Neural crest cell (in vitro differentiated cells): ENCODE measurements around the gene ITGA6. TPM values are rescaled to one million over a fixed set of nuclear protein-coding genes. Genes with fewer than 3 reads are reported as not detected.

Source experiments
- DNase-seq: peaks from one replicate; pipeline ENCODE4 v3.0.0; 2021; ENCODE audit warnings: low read depth, mixed read lengths, low spot score
- H3K27ac Mint-ChIP-seq: one replicate; pipeline ENCODE4 v1.8.0; 2021; ENCODE audit warnings: mild to moderate bottlenecking, mixed read lengths; ENCODE audit not compliant: unreplicated experiment
- H3K27me3 Mint-ChIP-seq: 2 replicates; pipeline ENCODE4 v1.8.0; 2021; ENCODE audit warnings: low read depth, mild to moderate bottlenecking, mixed read lengths
- H3K36me3 Mint-ChIP-seq: 2 replicates; pipeline ENCODE4 v1.8.0; 2021; ENCODE audit warnings: low read depth, mild to moderate bottlenecking, mixed read lengths
- H3K4me1 Mint-ChIP-seq: 2 replicates; pipeline ENCODE4 v1.8.0; 2021; ENCODE audit warnings: mixed read lengths
- H3K4me3 Mint-ChIP-seq: one replicate; pipeline ENCODE4 v1.8.0; 2021; ENCODE audit warnings: mild to moderate bottlenecking, mixed read lengths
- H3K9me3 Mint-ChIP-seq: 2 replicates; pipeline ENCODE4 v1.8.0; 2021; ENCODE audit warnings: mixed read lengths
- CTCF ChIP-seq: fragments of 200-600 bp; sonication (generic); conservative IDR thresholded peaks from 2 replicates; pipeline ENCODE4 v1.5.0; 2021; ENCODE audit warnings: antibody characterized with exemption, mild to moderate bottlenecking
- total RNA-seq: library from RNA; stranded (reverse); gene quantifications from 2 replicates; pipeline ENCODE4 v1.2.1, GENCODE V29; 2021

Gene ITGA6
- total RNA-seq, 1 donor from 2014 or later, result 37.7 TPM

DNA sequence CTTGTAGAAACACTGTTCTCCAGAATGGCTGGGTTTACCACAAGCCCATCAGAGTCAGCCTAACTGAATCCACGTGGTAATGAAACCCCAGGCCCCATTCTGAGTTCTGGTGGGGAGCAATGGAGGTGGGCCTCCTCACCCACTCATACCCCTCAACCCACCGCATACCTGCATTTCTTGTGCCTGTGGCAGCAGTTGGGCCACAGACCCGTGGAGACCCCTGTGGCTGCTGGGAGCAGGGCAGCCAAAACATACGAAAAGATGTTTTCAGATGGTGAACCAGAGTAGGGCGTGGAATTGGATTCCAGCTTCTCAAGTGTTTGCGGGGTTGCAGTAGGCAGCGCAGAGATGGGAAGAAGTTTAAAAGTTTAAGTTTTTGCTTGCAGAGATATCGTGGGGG, 51.0 kb downstream of the ITGA6 start:
- Mint-ChIP-seq H3K27ac (no peak overlapping the region), H3K36me3 (peaks cover 13% of the 10 kb centered on the region), H3K27me3 (peaks cover 3% of the 10 kb centered on the region), H3K9me3 (no peaks in the 10 kb centered on the region), H3K4me3 (no peak overlapping the region), H3K4me1 (peaks cover 50% of the 10 kb centered on the region)
- no peak for DNase-seq
- no peak for TF ChIP-seq CTCF

DNA sequence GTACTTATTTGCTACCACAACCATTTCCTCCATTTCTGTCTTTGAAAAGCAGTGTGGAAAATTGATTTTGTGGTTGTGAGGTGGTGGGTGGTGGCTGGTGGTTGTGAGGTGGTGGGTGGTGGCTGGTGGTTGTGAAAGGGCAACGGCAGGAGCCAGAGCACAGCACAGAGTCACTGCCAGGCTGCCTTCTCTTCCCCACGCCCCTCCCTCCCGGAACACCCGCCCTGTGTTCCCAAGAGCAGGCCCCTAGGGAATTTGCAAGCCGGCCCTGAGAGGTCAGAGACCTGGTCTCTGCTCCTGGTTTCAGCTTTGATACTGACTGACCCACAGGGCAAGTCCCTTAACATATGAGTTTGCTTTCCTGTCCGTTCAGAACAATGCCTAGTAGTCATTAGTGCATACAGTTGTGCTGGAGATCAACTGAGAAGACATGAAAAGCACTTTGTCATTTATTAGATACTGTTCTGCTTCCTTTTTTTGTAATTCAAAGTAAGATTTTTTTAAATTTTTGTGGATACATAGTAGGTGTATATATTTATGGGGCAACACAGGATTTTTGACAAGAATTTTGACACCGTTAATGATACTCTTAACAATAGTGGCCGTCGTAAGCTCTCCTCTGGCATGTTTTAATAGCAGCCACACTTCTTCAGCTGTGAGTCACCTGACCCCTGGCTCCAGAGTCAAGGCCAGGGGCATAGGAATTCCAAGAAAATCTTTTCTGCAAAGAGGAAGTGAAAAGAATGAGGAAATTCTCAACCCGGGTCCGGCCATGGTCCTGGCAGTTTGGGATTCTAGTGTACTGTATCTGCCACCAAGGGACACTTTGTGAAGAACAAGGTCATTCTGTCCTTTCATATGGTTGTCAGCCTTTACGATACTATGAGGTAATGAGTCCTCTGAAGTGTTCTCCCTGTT, 53.2 kb downstream of the ITGA6 start:
- no peak for TF ChIP-seq CTCF
- Mint-ChIP-seq H3K27ac (peak overlapping the region; percentile 96), H3K4me3 (peak overlapping the region; percentile 62)

DNA sequence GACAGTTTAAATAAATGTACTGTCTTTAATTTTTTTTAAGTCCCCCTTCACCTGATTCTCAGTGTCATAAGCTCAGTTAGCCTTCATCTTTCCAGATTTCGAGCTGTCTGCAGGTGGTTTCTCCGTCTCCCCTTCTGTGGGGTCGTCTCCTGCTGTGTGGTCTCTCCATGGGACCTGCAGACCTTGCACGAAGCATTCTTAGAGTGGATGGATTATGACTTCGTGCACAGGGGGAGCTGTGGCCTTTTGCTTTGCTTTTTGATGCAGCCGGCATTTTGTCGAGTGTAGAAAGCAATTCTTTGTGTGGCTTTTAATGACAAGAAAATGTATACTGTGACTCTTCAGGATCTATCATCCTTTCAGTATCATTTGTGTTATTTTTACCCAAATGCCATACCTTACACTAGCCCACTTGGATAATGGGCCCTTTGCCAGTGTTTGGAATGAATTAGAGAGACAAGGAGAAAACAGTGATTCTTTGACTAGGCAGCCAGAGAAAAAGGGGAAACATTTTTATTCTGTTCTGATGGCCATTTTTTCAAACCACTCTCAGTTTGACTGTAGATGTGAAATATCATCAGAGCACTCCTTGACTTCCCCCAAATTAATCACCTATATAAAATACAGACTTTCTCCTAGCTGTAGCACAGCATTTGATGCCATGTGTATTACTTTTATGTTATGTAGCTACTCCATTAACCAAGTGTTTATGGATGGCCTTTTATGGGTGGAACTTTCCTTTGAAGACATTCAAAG, 54.3 kb downstream of the ITGA6 start:
- Mint-ChIP-seq H3K27me3 (peaks cover 3% of the 10 kb centered on the region), H3K4me3 (peak overlapping the region; percentile 36), H3K27ac (peak overlapping the region; percentile 89), H3K9me3 (no peaks in the 10 kb centered on the region), H3K36me3 (peaks cover 12% of the 10 kb centered on the region), H3K4me1 (peaks cover 56% of the 10 kb centered on the region)
- no peak for TF ChIP-seq CTCF
- no peak for DNase-seq

More for the DNA sequence above, 53.2 kb downstream of the ITGA6 start:
- Mint-ChIP-seq H3K4me1 (peaks cover 56% of the 10 kb centered on the region), H3K9me3 (no peaks in the 10 kb centered on the region), H3K36me3 (peaks cover 12% of the 10 kb centered on the region), H3K27me3 (peaks cover 3% of the 10 kb centered on the region)
- peak; percentile 55 for DNase-seq

DNA sequence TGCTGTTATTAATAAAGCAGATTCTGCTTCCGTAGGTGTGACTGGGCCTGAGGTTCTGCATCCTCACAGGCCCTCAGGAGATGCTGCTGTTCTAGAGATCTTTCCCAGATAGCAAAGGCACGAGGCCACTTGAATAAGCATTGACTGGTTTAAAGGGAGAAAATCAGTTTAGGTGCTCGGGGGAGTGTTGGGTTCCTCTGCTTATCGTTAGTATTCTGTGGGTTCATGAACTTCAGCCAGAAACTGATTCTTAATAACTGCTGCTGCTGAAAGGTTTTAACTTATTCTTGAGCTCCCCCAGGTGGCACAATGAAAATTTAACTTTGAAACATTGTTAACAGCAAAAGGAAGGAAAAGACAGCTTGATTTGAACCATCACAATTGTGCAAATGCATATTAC, 56.9 kb downstream of the ITGA6 start:
- H3K27me3 Mint-ChIP-seq, result peaks cover 3% of the 10 kb centered on the region
- peak; percentile 53 for TF ChIP-seq CTCF
- no peak for DNase-seq
- H3K9me3 Mint-ChIP-seq, result no peaks in the 10 kb centered on the region
- H3K27ac Mint-ChIP-seq, result no peak overlapping the region
- peaks cover 15% of the 10 kb centered on the region for H3K36me3 Mint-ChIP-seq
- H3K4me3 Mint-ChIP-seq, result no peak overlapping the region
- peaks cover 53% of the 10 kb centered on the region for H3K4me1 Mint-ChIP-seq

GRCh38 chr2:172484706-172485105, 57.3 kb downstream of the ITGA6 start:
- no peak for DNase-seq
- peaks cover 3% of the 10 kb centered on the region for H3K27me3 Mint-ChIP-seq
- peaks cover 53% of the 10 kb centered on the region for H3K4me1 Mint-ChIP-seq
- H3K9me3 Mint-ChIP-seq, result no peaks in the 10 kb centered on the region
- peaks cover 15% of the 10 kb centered on the region for H3K36me3 Mint-ChIP-seq
- no peak for TF ChIP-seq CTCF
- H3K27ac Mint-ChIP-seq, result no peak overlapping the region
- no peak overlapping the region for H3K4me3 Mint-ChIP-seq
